Measurements from ENCODE around the gene CRYBB2. TPM values are rescaled to one million over a fixed set of nuclear protein-coding genes. Genes with fewer than 3 reads are reported as not detected.

Gene CRYBB2
- total and polyA plus RNA-seq, 12 donors: 0.13 TPM; not detected in 11

DNA sequence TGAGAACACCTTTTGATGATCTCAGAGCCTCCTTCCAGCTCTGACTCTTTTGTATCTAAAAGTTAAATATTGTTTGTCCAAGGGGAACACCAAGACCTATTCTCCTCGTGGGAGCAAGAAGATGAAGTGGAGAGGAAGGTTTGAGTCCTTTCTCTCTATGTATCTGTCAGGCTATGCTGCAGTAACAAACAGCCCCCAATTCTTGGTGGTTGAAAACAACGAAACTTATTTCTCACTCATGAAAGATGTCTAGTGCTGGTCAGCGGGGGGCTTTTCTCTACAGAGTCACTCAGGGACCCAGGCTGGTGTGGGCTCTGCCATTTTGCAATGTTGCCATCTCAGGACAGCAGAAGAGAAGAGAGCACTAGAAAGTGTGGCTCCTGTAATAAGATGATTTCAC is 6.2 kb upstream of the CRYBB2 start:
- Histone ChIP-seq H3K9me3 (peaks cover 0 to 7% (median 0%) of the 10 kb centered on the region in 11 donors), H3K27me3 (peaks cover 0 to 4% (median 0%) of the 10 kb centered on the region in 7 donors), H3K4me1 (peaks cover 0 to 3% (median 0%) of the 10 kb centered on the region in 9 donors), H3K36me3 (no peaks in the 10 kb centered on the region), H3K27ac (no peak overlapping the region), H3K4me3 (no peak overlapping the region)
- TF ChIP-seq, protein P1, sequence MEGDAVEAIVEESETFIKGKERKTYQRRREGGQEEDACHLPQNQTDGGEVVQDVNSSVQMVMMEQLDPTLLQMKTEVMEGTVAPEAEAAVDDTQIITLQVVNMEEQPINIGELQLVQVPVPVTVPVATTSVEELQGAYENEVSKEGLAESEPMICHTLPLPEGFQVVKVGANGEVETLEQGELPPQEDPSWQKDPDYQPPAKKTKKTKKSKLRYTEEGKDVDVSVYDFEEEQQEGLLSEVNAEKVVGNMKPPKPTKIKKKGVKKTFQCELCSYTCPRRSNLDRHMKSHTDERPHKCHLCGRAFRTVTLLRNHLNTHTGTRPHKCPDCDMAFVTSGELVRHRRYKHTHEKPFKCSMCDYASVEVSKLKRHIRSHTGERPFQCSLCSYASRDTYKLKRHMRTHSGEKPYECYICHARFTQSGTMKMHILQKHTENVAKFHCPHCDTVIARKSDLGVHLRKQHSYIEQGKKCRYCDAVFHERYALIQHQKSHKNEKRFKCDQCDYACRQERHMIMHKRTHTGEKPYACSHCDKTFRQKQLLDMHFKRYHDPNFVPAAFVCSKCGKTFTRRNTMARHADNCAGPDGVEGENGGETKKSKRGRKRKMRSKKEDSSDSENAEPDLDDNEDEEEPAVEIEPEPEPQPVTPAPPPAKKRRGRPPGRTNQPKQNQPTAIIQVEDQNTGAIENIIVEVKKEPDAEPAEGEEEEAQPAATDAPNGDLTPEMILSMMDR (IDR thresholded peaks at IDR 0.05): no peak
- no peak for DNase-seq
- intact Hi-C loops (cut with DNase I): no loop called here
- ATAC-seq: no peak
- WGBS, 2 donors: 78 to 80% methylated on average over 3 of the region's 3 CpGs

DNA sequence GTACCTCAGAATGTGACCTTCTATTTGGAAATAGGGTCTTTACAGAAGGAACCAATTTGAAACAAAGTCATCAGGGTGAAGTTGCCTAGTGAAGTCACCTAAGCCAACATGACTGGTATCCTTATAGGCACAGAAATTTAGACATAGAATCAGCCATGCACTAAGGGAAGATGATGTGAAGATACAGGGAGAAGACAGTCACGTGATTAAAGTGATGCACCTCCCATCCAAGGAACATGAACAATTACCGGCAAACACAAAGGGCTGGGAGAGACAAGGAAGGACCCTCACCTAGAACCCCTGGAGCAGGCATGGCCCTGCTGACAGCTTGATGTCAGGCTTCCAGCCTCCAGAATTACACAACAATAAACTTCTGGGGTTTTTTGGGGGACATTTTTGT is 3.2 kb upstream of the CRYBB2 start:
- DNase-seq: no peak
- WGBS, 2 donors: 66 to 80% methylated on average over 2 of the region's 2 CpGs
- H3K27me3 ChIP-seq: peaks cover 0 to 22% (median 7%) of the 10 kb centered on the region in 7 donors
- peaks cover 0 to 3% (median 0%) of the 10 kb centered on the region in 9 donors for H3K4me1 ChIP-seq
- TF ChIP-seq, protein P1 (IDR thresholded peaks at IDR 0.05): no peak
- no peak overlapping the region for H3K4me3 ChIP-seq
- intact Hi-C loops (cut with DNase I): no loop called here
- H3K27ac ChIP-seq: no peak overlapping the region
- no peak for ATAC-seq
- H3K36me3 ChIP-seq: no peaks in the 10 kb centered on the region
- peaks cover 0 to 7% (median 0%) of the 10 kb centered on the region in 11 donors for H3K9me3 ChIP-seq

DNA sequence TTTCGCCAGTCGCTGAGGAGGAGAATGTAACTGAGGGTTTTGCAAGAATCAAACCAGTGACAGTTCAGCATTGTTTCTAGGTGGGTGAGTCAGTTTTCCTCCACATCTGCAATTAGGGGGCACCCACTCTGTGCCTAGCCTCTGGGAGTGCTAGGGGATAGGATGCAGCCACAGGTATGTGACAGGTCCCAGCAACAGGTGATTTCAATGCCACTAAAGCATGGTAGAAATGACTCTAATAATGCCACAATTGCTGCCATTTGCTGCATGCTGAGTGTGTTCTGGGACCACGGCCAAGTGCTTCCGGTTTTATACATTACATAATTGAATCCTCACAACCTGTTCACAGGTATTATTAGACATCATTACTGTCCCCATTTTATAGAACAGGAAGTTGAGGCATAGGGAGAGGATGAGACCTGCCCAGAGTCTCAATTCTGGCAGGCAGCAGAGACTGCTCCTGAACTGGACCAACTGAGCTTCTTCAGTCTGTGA is 556 bp downstream of the CRYBB2 start:
- peaks cover 0 to 36% (median 11%) of the 10 kb centered on the region in 7 donors for H3K27me3 ChIP-seq
- ATAC-seq (no peak), DNase-seq (no peak)
- TF ChIP-seq, protein P1 (IDR thresholded peaks at IDR 0.05): no peak
- no peaks in the 10 kb centered on the region for H3K4me1 ChIP-seq
- 61 to 64% methylated on average over 4 of the region's 4 CpGs for WGBS, 2 donors
- no peak overlapping the region for H3K4me3 ChIP-seq
- intact Hi-C loops (cut with DNase I): no loop called here
- no peak overlapping the region for H3K27ac ChIP-seq
- H3K36me3 ChIP-seq: no peaks in the 10 kb centered on the region
- no peaks in the 10 kb centered on the region for H3K9me3 ChIP-seq

DNA sequence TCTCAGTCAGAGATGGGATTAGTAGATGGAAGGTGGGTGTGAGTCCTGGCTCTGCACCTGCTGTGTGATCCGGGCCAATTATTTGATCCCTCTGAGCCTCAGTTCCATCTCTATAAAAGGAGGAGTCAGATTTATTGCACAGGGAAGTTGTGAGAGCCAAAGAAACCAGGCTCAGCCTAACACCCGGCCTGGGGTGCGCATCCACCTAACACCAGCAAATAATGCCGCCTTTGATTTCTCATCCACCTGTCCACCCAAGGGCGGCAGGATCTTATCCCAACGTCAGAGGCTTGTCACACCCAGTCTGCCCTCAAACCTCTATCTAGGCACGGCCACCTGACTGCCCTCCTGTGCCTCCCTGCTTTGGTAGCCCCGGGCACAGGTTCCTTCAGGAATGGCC is 2.4 kb downstream of the CRYBB2 start:
- Histone ChIP-seq H3K4me1 (no peaks in the 10 kb centered on the region), H3K27ac (no peak overlapping the region), H3K9me3 (no peaks in the 10 kb centered on the region), H3K27me3 (peaks cover 0 to 43% (median 13%) of the 10 kb centered on the region in 7 donors), H3K4me3 (no peak overlapping the region), H3K36me3 (no peaks in the 10 kb centered on the region)
- DNase-seq (no peak), ATAC-seq (no peak)
- TF ChIP-seq, protein P1 (IDR thresholded peaks at IDR 0.05): no peak
- intact Hi-C loops (cut with DNase I): no loop called here
- 84% methylated on average over 8 of the region's 8 CpGs for WGBS, 2 donors

Measured in heart right ventricle (tissue), 16 donors.